ENCODE data around the gene ATOSA.

GRCh38 chr15:52695154-52695553 lies 16.0 kb upstream of the ATOSA start:
- TF ChIP-seq, protein P1, sequence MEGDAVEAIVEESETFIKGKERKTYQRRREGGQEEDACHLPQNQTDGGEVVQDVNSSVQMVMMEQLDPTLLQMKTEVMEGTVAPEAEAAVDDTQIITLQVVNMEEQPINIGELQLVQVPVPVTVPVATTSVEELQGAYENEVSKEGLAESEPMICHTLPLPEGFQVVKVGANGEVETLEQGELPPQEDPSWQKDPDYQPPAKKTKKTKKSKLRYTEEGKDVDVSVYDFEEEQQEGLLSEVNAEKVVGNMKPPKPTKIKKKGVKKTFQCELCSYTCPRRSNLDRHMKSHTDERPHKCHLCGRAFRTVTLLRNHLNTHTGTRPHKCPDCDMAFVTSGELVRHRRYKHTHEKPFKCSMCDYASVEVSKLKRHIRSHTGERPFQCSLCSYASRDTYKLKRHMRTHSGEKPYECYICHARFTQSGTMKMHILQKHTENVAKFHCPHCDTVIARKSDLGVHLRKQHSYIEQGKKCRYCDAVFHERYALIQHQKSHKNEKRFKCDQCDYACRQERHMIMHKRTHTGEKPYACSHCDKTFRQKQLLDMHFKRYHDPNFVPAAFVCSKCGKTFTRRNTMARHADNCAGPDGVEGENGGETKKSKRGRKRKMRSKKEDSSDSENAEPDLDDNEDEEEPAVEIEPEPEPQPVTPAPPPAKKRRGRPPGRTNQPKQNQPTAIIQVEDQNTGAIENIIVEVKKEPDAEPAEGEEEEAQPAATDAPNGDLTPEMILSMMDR (IDR thresholded peaks at IDR 0.05; ENCODE audit: borderline replicate concordance, extremely low read depth, low read length, poor library complexity, severe bottlenecking) = no peak
- TF ChIP-seq EZH2 (IDR thresholded peaks at IDR 0.05; ENCODE audit: borderline replicate concordance, low read depth, low read length, severe bottlenecking) = no peak

Data from DND-41 (cell line).